Hematopoietic multipotent progenitor cell treated with erythropoietin and hydrocortisone succinate and interleukin-3 and kit ligand, for 17 days (in vitro differentiated cells): ENCODE data around the gene MAPK8IP3.

Experiments used
- DNase-seq: peaks from one replicate; pipeline ENCODE4 v3.0.0-alpha.2; 2015; ENCODE audit warnings: low spot score

Gene MAPK8IP3

GRCh38 chr16:1740234-1740633, 34.2 kb downstream of the MAPK8IP3 start:
- DNase-seq, result no peak

- DNase-seq, result no peak
Measured at GRCh38 chr16:1740781-1741490, 34.9 kb downstream of the MAPK8IP3 start.

GRCh38 chr16:1741553-1742165, 35.7 kb downstream of the MAPK8IP3 start:
- no peak for DNase-seq

- DNase-seq, result no peak
Measured at GRCh38 chr16:1743376-1744337, 37.7 kb downstream of the MAPK8IP3 start.

- no peak for DNase-seq
Measured at GRCh38 chr16:1744338-1744840, 38.4 kb downstream of the MAPK8IP3 start.

GRCh38 chr16:1745181-1745899, 39.3 kb downstream of the MAPK8IP3 start:
- DNase-seq, result no peak

- no peak for DNase-seq
Measured at GRCh38 chr16:1745900-1746692, 40.1 kb downstream of the MAPK8IP3 start.

GRCh38 chr16:1746693-1747195, 40.7 kb downstream of the MAPK8IP3 start:
- no peak for DNase-seq

GRCh38 chr16:1747934-1748333, 41.9 kb downstream of the MAPK8IP3 start:
- DNase-seq, result no peak

GRCh38 chr16:1749152-1750117, 43.4 kb downstream of the MAPK8IP3 start:
- no peak for DNase-seq

GRCh38 chr16:1751946-1752345, 46.0 kb downstream of the MAPK8IP3 start:
- no peak for DNase-seq

- no peak for DNase-seq
Measured at GRCh38 chr16:1752853-1753252, 46.9 kb downstream of the MAPK8IP3 start.

- DNase-seq, result no peak
Measured at GRCh38 chr16:1754204-1754603, 48.2 kb downstream of the MAPK8IP3 start.

- no peak for DNase-seq
Measured at GRCh38 chr16:1757714-1758461, 51.9 kb downstream of the MAPK8IP3 start.

GRCh38 chr16:1758923-1759322, 52.9 kb downstream of the MAPK8IP3 start:
- DNase-seq, result no peak

GRCh38 chr16:1759511-1759910, 53.5 kb downstream of the MAPK8IP3 start:
- no peak for DNase-seq

GRCh38 chr16:1760911-1761310, 54.9 kb downstream of the MAPK8IP3 start:
- no peak for DNase-seq

GRCh38 chr16:1761751-1762150, 55.8 kb downstream of the MAPK8IP3 start:
- DNase-seq, result no peak
